ENCODE measurements around the gene RPP30. TPM values are rescaled to one million over a fixed set of nuclear protein-coding genes. Genes with fewer than 3 reads are reported as not detected.

RPP30 gene
- total RNA-seq, 2 donors from 2014 or later, result 58.3 to 62.4 TPM

GRCh38 chr10:90913774-90914420 lies 42.1 kb downstream of the RPP30 start:
- Histone ChIP-seq H3K9me3 (ENCODE audit: control insufficient read depth, low read length) (no peaks in the 10 kb centered on the region), H3K27me3 (ENCODE audit: control insufficient read depth, insufficient read depth, low read length, poor library complexity, severe bottlenecking) (no peaks in the 10 kb centered on the region), H3K27ac (ENCODE audit: low read depth, low read length) (no peak overlapping the region), H3K4me1 (ENCODE audit: control insufficient read depth, insufficient read depth, low read length) (peaks cover 9% of the 10 kb centered on the region), H3K4me3 (ENCODE audit: low read length) (no peak overlapping the region), H3K9ac (ENCODE audit: extremely low read depth, low read length, poor library complexity, severe bottlenecking) (no peak overlapping the region), H3K36me3 (ENCODE audit: control insufficient read depth, insufficient read depth, low read length) (peaks cover 67% of the 10 kb centered on the region)
- no peak overlapping the region for H3K27ac Mint-ChIP-seq
- no peak for DNase-seq
- H3K4me1 Mint-ChIP-seq, result peaks cover 21% of the 10 kb centered on the region
- H3K27me3 Mint-ChIP-seq (ENCODE audit: insufficient read depth), result peaks cover 86% of the 10 kb centered on the region
- no peak overlapping the region for H3K4me3 Mint-ChIP-seq
- no peak for TF ChIP-seq CTCF (conservative IDR thresholded peaks at IDR 0.05)
- no peaks in the 10 kb centered on the region for H3K9me3 Mint-ChIP-seq
- peaks cover 9% of the 10 kb centered on the region for H3K36me3 Mint-ChIP-seq (ENCODE audit: low read depth)
- 90% methylated on average over 1 to 2 of the region's 2 CpGs for WGBS, 2 experiments (ENCODE audit: insufficient coverage in 1 of 2, insufficient read length in 1 of 2)

GRCh38 chr10:90914992-90915765 lies 43.4 kb downstream of the RPP30 start:
- no peaks in the 10 kb centered on the region for H3K9me3 Mint-ChIP-seq
- no peak overlapping the region for H3K4me3 ChIP-seq (ENCODE audit: low read length)
- peaks cover 9% of the 10 kb centered on the region for H3K36me3 Mint-ChIP-seq (ENCODE audit: low read depth)
- H3K27ac Mint-ChIP-seq, result no peak overlapping the region
- no peak for TF ChIP-seq CTCF (conservative IDR thresholded peaks at IDR 0.05)
- WGBS, 2 experiments (ENCODE audit: insufficient coverage in 1 of 2, insufficient read length in 1 of 2), result 96 to 97% methylated on average over 10 of the region's 10 CpGs
- DNase-seq, result no peak
- peaks cover 90% of the 10 kb centered on the region for H3K27me3 Mint-ChIP-seq (ENCODE audit: insufficient read depth)
- H3K9ac ChIP-seq (ENCODE audit: extremely low read depth, low read length, poor library complexity, severe bottlenecking), result no peak overlapping the region
- no peak overlapping the region for H3K4me3 Mint-ChIP-seq
- H3K4me1 Mint-ChIP-seq, result peaks cover 33% of the 10 kb centered on the region
- H3K4me1 ChIP-seq (ENCODE audit: control insufficient read depth, insufficient read depth, low read length), result peaks cover 9% of the 10 kb centered on the region
- H3K36me3 ChIP-seq (ENCODE audit: control insufficient read depth, insufficient read depth, low read length), result peaks cover 75% of the 10 kb centered on the region
- no peak overlapping the region for H3K27ac ChIP-seq (ENCODE audit: low read depth, low read length)
- H3K9me3 ChIP-seq (ENCODE audit: control insufficient read depth, low read length), result no peaks in the 10 kb centered on the region
- H3K27me3 ChIP-seq (ENCODE audit: control insufficient read depth, insufficient read depth, low read length, poor library complexity, severe bottlenecking), result no peaks in the 10 kb centered on the region

GRCh38 chr10:90915766-90916075 lies 43.9 kb downstream of the RPP30 start:
- Histone ChIP-seq H3K9ac (ENCODE audit: extremely low read depth, low read length, poor library complexity, severe bottlenecking) (no peak overlapping the region), H3K4me1 (ENCODE audit: control insufficient read depth, insufficient read depth, low read length) (peaks cover 9% of the 10 kb centered on the region), H3K27me3 (ENCODE audit: control insufficient read depth, insufficient read depth, low read length, poor library complexity, severe bottlenecking) (no peaks in the 10 kb centered on the region), H3K36me3 (ENCODE audit: control insufficient read depth, insufficient read depth, low read length) (peaks cover 75% of the 10 kb centered on the region), H3K9me3 (ENCODE audit: control insufficient read depth, low read length) (no peaks in the 10 kb centered on the region), H3K4me3 (ENCODE audit: low read length) (no peak overlapping the region), H3K27ac (ENCODE audit: low read depth, low read length) (no peak overlapping the region)
- H3K36me3 Mint-ChIP-seq (ENCODE audit: low read depth), result peaks cover 9% of the 10 kb centered on the region
- no peaks in the 10 kb centered on the region for H3K9me3 Mint-ChIP-seq
- H3K27ac Mint-ChIP-seq, result no peak overlapping the region
- H3K4me3 Mint-ChIP-seq, result no peak overlapping the region
- TF ChIP-seq CTCF (conservative IDR thresholded peaks at IDR 0.05), result no peak
- WGBS, 2 experiments (ENCODE audit: insufficient coverage in 1 of 2, insufficient read length in 1 of 2), result 98 to 100% methylated on average over 7 to 9 of the region's 11 CpGs
- peaks cover 91% of the 10 kb centered on the region for H3K27me3 Mint-ChIP-seq (ENCODE audit: insufficient read depth)
- no peak for DNase-seq
- peaks cover 38% of the 10 kb centered on the region for H3K4me1 Mint-ChIP-seq

All from endodermal cell (in vitro differentiated cells).